ENCODE measurements around the gene PLAAT4.
"Not testable (repeated sequence)": the region's sequence is repeated elsewhere in the genome, so short reads cannot be mapped to it uniquely, and the experiment has no call there.

The PLAAT4 gene

GRCh38 chr11:63547061-63547460, 10.5 kb downstream of the PLAAT4 start:
- DNase-seq = no peak

- no peak for DNase-seq
Measured at GRCh38 chr11:63548178-63548577, 11.6 kb downstream of the PLAAT4 start.

GRCh38 chr11:63549411-63549810, 12.8 kb downstream of the PLAAT4 start:
- DNase-seq = no peak

GRCh38 chr11:63550156-63550700, 13.6 kb downstream of the PLAAT4 start:
- not testable (repeated sequence) for DNase-seq

- peak; percentile 50 for DNase-seq
Measured at GRCh38 chr11:63551091-63551888, 14.7 kb downstream of the PLAAT4 start.

- no peak for DNase-seq
Measured at GRCh38 chr11:63551889-63552266, 15.3 kb downstream of the PLAAT4 start.

GRCh38 chr11:63552921-63553320, 16.3 kb downstream of the PLAAT4 start:
- DNase-seq = no peak

GRCh38 chr11:63553759-63554158, 17.2 kb downstream of the PLAAT4 start:
- peak; percentile 56 for DNase-seq

- DNase-seq = no peak
Measured at GRCh38 chr11:63554877-63555223, 18.2 kb downstream of the PLAAT4 start.

- no peak for DNase-seq
Measured at GRCh38 chr11:63556404-63557013, 19.9 kb downstream of the PLAAT4 start.

- no peak for DNase-seq
Measured at GRCh38 chr11:63557570-63557969, 21.0 kb downstream of the PLAAT4 start.

GRCh38 chr11:63558459-63559157, 22.0 kb downstream of the PLAAT4 start:
- no peak for DNase-seq

GRCh38 chr11:63560506-63561180, 24.0 kb downstream of the PLAAT4 start:
- DNase-seq = peak; percentile 26

GRCh38 chr11:63563201-63564055, 26.8 kb downstream of the PLAAT4 start, which contains the start of gene PLAAT2:
PLAAT2 (minus strand) TSS chr11:63563379; CDS start chr11:63563324, 55 bp downstream.
- DNase-seq = no peak

GRCh38 chr11:63564056-63564774, 27.6 kb downstream of the PLAAT4 start:
- no peak for DNase-seq

GRCh38 chr11:63564784-63565350, 28.3 kb downstream of the PLAAT4 start:
- DNase-seq = no peak

- peak; percentile 92 for DNase-seq
Measured at GRCh38 chr11:63567044-63567840, 30.6 kb downstream of the PLAAT4 start.

GRCh38 chr11:63569570-63569969, 33.0 kb downstream of the PLAAT4 start:
- no peak for DNase-seq

- no peak for DNase-seq
Measured at GRCh38 chr11:63572026-63572688, 35.5 kb downstream of the PLAAT4 start.
